Measurements from ENCODE around the gene HS3ST6. TPM values are rescaled to one million over a fixed set of nuclear protein-coding genes. Genes with fewer than 3 reads are reported as not detected.
"Not testable (repeated sequence)": the region's sequence is repeated elsewhere in the genome, so short reads cannot be mapped to it uniquely, and the experiment has no call there.

HS3ST6 gene
- total RNA-seq, 1 experiment from 2014 or later = not detected

- H3K27ac ChIP-seq (ENCODE audit: low read depth, low read length) = no peak overlapping the region
- H3K9me2 ChIP-seq (ENCODE audit: insufficient read depth) = no peaks in the 10 kb centered on the region
- no peaks in the 10 kb centered on the region for H3K79me2 ChIP-seq (ENCODE audit: insufficient read depth, low read length)
- H3K27me3 ChIP-seq (ENCODE audit: insufficient read depth, low read length) = no peaks in the 10 kb centered on the region
- no peaks in the 10 kb centered on the region; a peak in 1 of 4 replicates for H3K4me1 ChIP-seq (ENCODE audit: control insufficient read depth in 1 of 2, insufficient read depth in 2 of 2, low read length in 2 of 2)
- no peak overlapping the region for H2AFZ ChIP-seq (ENCODE audit: low read depth, low read length, poor library complexity, severe bottlenecking)
- peak; percentile 52; the same call in 1 of the 2 replicates for ATAC-seq
- no peak overlapping the region for H3K4me3 ChIP-seq (replicated peaks in 1 of 2; ENCODE audit: low read depth in 1 of 2, low read length in 2 of 2)
- no peak overlapping the region for H3K4me2 ChIP-seq (ENCODE audit: low read length)
- no peak overlapping the region for H3K9ac ChIP-seq (ENCODE audit: low read length)
- no peak for DNase-seq (ENCODE audit: low read depth, low spot score)
- H3K36me3 ChIP-seq (ENCODE audit: control insufficient read depth in 1 of 2, insufficient read depth in 2 of 2, low read length in 2 of 2) = no peaks in the 10 kb centered on the region
- RAD21 ChIA-PET (ENCODE audit: low non-redundant PET in 1 of 2, low total read pairs in 2 of 2, uncharacterized antibody in 2 of 2, unreplicated experiment in 2 of 2) = no interaction called here
- no TSS peak for BruUV-seq (replicated peaks)
- TF ChIP-seq JUND (IDR thresholded peaks at IDR 0.05) = no peak
- no peak for TF ChIP-seq ATF3 (IDR thresholded peaks at IDR 0.05)
- TF ChIP-seq POLR2AphosphoS5 (IDR thresholded peaks at IDR 0.05; ENCODE audit: low read depth, low read length) = no peak
- TF ChIP-seq FOSL1 (IDR thresholded peaks at IDR 0.05; ENCODE audit: low read depth) = no peak
- no peaks in the 10 kb centered on the region for H3K9me3 ChIP-seq (ENCODE audit: control insufficient read depth in 1 of 2, insufficient read depth in 1 of 2, low read depth in 1 of 2, low read length in 2 of 2)
- CTCF ChIA-PET = no interaction called here
- POLR2A ChIA-PET = interaction anchor here (1.1 kb wide), 1 partner anchor 77 kb away, joined by 3 read pairs; no protein-coding TSS in a partner anchor
- no peaks in the 10 kb centered on the region for H4K20me1 ChIP-seq (ENCODE audit: insufficient read depth)
- intact Hi-C loops (cut with micrococcal nuclease) = no loop called here
Observed at GRCh38 chr16:1884889-1885288, 33.3 kb downstream of the HS3ST6 start.

GRCh38 chr16:1884155-1884760 lies 34.0 kb downstream of the HS3ST6 start:
- Histone ChIP-seq H3K9ac (ENCODE audit: low read length) (no peak overlapping the region), H3K4me2 (ENCODE audit: low read length) (no peak overlapping the region), H3K9me3 (ENCODE audit: control insufficient read depth in 1 of 2, insufficient read depth in 1 of 2, low read depth in 1 of 2, low read length in 2 of 2) (no peaks in the 10 kb centered on the region), H3K4me3 (replicated peaks in 1 of 2; ENCODE audit: low read depth in 1 of 2, low read length in 2 of 2) (no peak overlapping the region), H2AFZ (ENCODE audit: low read depth, low read length, poor library complexity, severe bottlenecking) (peak overlapping the region; percentile 89), H4K20me1 (ENCODE audit: insufficient read depth) (no peaks in the 10 kb centered on the region), H3K27me3 (ENCODE audit: insufficient read depth, low read length) (no peaks in the 10 kb centered on the region), H3K9me2 (ENCODE audit: insufficient read depth) (no peaks in the 10 kb centered on the region), H3K79me2 (ENCODE audit: insufficient read depth, low read length) (no peaks in the 10 kb centered on the region), H3K36me3 (ENCODE audit: control insufficient read depth in 1 of 2, insufficient read depth in 2 of 2, low read length in 2 of 2) (no peaks in the 10 kb centered on the region), H3K27ac (ENCODE audit: low read depth, low read length) (no peak overlapping the region), H3K4me1 (ENCODE audit: control insufficient read depth in 1 of 2, insufficient read depth in 2 of 2, low read length in 2 of 2) (no peaks in the 10 kb centered on the region; a peak in 1 of 4 replicates)
- peak; percentile 81 for ATAC-seq
- RAD21 ChIA-PET (ENCODE audit: low non-redundant PET in 1 of 2, low total read pairs in 2 of 2, uncharacterized antibody in 2 of 2, unreplicated experiment in 2 of 2) = no interaction called here
- no TSS peak for BruUV-seq (replicated peaks)
- POLR2A ChIA-PET = interaction anchor here (1.1 kb wide), 1 partner anchor 77 kb away, joined by 3 read pairs; no protein-coding TSS in a partner anchor
- DNase-seq (ENCODE audit: low read depth, low spot score) = peak; percentile 48
- intact Hi-C loops (cut with micrococcal nuclease) = no loop called here
- TF ChIP-seq ZFX (IDR thresholded peaks at IDR 0.05) = no peak
- peak; percentile 39 for TF ChIP-seq RAD21 (IDR thresholded peaks at IDR 0.05; ENCODE audit: low read depth)
- TF ChIP-seq CEBPB (IDR thresholded peaks at IDR 0.05; ENCODE audit: low read depth) = peak; percentile 55
- no peak for TF ChIP-seq POLR2AphosphoS5 (IDR thresholded peaks at IDR 0.05; ENCODE audit: low read depth, low read length)
- TF ChIP-seq, protein P1, sequence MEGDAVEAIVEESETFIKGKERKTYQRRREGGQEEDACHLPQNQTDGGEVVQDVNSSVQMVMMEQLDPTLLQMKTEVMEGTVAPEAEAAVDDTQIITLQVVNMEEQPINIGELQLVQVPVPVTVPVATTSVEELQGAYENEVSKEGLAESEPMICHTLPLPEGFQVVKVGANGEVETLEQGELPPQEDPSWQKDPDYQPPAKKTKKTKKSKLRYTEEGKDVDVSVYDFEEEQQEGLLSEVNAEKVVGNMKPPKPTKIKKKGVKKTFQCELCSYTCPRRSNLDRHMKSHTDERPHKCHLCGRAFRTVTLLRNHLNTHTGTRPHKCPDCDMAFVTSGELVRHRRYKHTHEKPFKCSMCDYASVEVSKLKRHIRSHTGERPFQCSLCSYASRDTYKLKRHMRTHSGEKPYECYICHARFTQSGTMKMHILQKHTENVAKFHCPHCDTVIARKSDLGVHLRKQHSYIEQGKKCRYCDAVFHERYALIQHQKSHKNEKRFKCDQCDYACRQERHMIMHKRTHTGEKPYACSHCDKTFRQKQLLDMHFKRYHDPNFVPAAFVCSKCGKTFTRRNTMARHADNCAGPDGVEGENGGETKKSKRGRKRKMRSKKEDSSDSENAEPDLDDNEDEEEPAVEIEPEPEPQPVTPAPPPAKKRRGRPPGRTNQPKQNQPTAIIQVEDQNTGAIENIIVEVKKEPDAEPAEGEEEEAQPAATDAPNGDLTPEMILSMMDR (IDR thresholded peaks at IDR 0.05 in 2 of 3, conservative IDR thresholded peaks at IDR 0.05 in 1 of 3; ENCODE audit: borderline replicate concordance in 1 of 3, insufficient read depth in 1 of 3, low read depth in 2 of 3, low read length in 2 of 3) = peak; percentile 37 to 54 (median 39); a peak in 5 of 6 replicates
- TF ChIP-seq CBX3 (IDR thresholded peaks at IDR 0.05; ENCODE audit: low read depth) = no peak
- CTCF ChIA-PET = interaction anchor here (1.0 kb wide), 1 partner anchor 256 kb away, joined by 3 read pairs; no protein-coding TSS in a partner anchor

- BruUV-seq (replicated peaks); H3K79me2 ChIP-seq (ENCODE audit: insufficient read depth, low read length); ATAC-seq; H3K9me3 ChIP-seq (ENCODE audit: control insufficient read depth in 1 of 2, insufficient read depth in 1 of 2, low read depth in 1 of 2, low read length in 2 of 2); H3K4me1 ChIP-seq (ENCODE audit: control insufficient read depth in 1 of 2, insufficient read depth in 2 of 2, low read length in 2 of 2); H4K20me1 ChIP-seq (ENCODE audit: insufficient read depth); RAD21 ChIA-PET (ENCODE audit: low non-redundant PET in 1 of 2, low total read pairs in 2 of 2, uncharacterized antibody in 2 of 2, unreplicated experiment in 2 of 2); DNase-seq (ENCODE audit: low read depth, low spot score); intact Hi-C loops (cut with micrococcal nuclease); H3K9me2 ChIP-seq (ENCODE audit: insufficient read depth); H2AFZ ChIP-seq (ENCODE audit: low read depth, low read length, poor library complexity, severe bottlenecking); H3K27me3 ChIP-seq (ENCODE audit: insufficient read depth, low read length); H3K4me2 ChIP-seq (ENCODE audit: low read length); H3K9ac ChIP-seq (ENCODE audit: low read length); H3K27ac ChIP-seq (ENCODE audit: low read depth, low read length); H3K36me3 ChIP-seq (ENCODE audit: control insufficient read depth in 1 of 2, insufficient read depth in 2 of 2, low read length in 2 of 2); H3K4me3 ChIP-seq (replicated peaks in 1 of 2; ENCODE audit: low read depth in 1 of 2, low read length in 2 of 2); CTCF ChIA-PET: not testable (repeated sequence)
- POLR2A ChIA-PET = interaction anchor here (1.0 kb wide), 1 partner anchor 8 kb away, joined by 3 read pairs; no protein-coding TSS in a partner anchor
Observed at GRCh38 chr16:1881172-1881571, 37.0 kb downstream of the HS3ST6 start.
